ENCODE results near the gene ZNF865. TPM values are rescaled to one million over a fixed set of nuclear protein-coding genes. Genes with fewer than 3 reads are reported as not detected.

The ZNF865 gene
- total RNA-seq, 1 experiment from 2014 or later, result 16.2 TPM

DNA sequence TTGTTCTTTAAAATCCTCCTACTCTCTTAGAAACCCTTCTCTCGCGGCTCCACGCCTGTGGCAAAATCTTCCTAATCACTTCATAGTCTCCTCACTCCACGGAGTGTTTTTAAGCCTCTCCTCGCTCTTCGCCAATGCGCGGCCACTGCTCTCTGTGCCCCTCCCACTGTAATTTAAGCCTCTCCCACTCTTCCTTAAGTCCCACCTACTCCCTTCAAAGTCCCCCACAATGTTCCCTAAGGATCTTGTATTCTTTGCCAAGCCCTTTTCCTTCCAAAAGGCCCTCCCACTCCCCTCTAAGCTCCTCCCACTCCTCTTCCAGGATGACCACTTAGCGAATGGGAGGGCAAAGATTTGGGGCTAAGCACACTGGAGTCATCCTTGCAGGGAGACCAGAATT, 7.4 kb upstream of the ZNF865 start:
- intact Hi-C loops (cut with micrococcal nuclease), result no loop called here
- DNase-seq (ENCODE audit: low read depth, low spot score), result no peak
- Histone ChIP-seq H3K36me3 (ENCODE audit: control insufficient read depth in 1 of 2, insufficient read depth in 2 of 2, low read length in 2 of 2) (peaks cover 3 to 16% of the 10 kb centered on the region in 2 experiments), H3K4me3 (replicated peaks in 1 of 2; ENCODE audit: low read depth in 1 of 2, low read length in 2 of 2) (peak overlapping the region in 1 of 2 experiments; percentile 67; a peak in 3 of 4 replicates), H3K4me2 (ENCODE audit: low read length) (peak overlapping the region; percentile 96), H3K27ac (ENCODE audit: low read depth, low read length) (peak overlapping the region; percentile 40), H3K4me1 (ENCODE audit: control insufficient read depth in 1 of 2, insufficient read depth in 2 of 2, low read length in 2 of 2) (peaks cover 14 to 25% of the 10 kb centered on the region in 2 experiments; a peak in 3 of 4 replicates), H3K79me2 (ENCODE audit: insufficient read depth, low read length) (peaks cover 4% of the 10 kb centered on the region; the same call in 1 of the 2 replicates), H3K9ac (ENCODE audit: low read length) (no peak overlapping the region), H3K9me3 (ENCODE audit: control insufficient read depth in 1 of 2, insufficient read depth in 1 of 2, low read depth in 1 of 2, low read length in 2 of 2) (no peaks in the 10 kb centered on the region), H3K9me2 (ENCODE audit: insufficient read depth) (no peaks in the 10 kb centered on the region), H4K20me1 (ENCODE audit: insufficient read depth) (no peaks in the 10 kb centered on the region), H3K27me3 (ENCODE audit: insufficient read depth, low read length) (no peaks in the 10 kb centered on the region), H2AFZ (ENCODE audit: low read depth, low read length, poor library complexity, severe bottlenecking) (no peak overlapping the region)
- no peak for ATAC-seq
- POLR2A ChIA-PET, result interaction anchor here (0.6 kb wide), 1 partner anchor 26 kb away, joined by 7 read pairs; the partner anchor contains the start of gene ZNF784
- BruUV-seq (replicated peaks), result no TSS peak
- TF ChIP-seq SP1 (IDR thresholded peaks at IDR 0.05; ENCODE audit: low read depth) (no peak), POLR2AphosphoS5 (IDR thresholded peaks at IDR 0.05; ENCODE audit: low read depth, low read length) (no peak), CEBPB (IDR thresholded peaks at IDR 0.05; ENCODE audit: low read depth) (no peak)
- TF ChIP-seq, protein P1, sequence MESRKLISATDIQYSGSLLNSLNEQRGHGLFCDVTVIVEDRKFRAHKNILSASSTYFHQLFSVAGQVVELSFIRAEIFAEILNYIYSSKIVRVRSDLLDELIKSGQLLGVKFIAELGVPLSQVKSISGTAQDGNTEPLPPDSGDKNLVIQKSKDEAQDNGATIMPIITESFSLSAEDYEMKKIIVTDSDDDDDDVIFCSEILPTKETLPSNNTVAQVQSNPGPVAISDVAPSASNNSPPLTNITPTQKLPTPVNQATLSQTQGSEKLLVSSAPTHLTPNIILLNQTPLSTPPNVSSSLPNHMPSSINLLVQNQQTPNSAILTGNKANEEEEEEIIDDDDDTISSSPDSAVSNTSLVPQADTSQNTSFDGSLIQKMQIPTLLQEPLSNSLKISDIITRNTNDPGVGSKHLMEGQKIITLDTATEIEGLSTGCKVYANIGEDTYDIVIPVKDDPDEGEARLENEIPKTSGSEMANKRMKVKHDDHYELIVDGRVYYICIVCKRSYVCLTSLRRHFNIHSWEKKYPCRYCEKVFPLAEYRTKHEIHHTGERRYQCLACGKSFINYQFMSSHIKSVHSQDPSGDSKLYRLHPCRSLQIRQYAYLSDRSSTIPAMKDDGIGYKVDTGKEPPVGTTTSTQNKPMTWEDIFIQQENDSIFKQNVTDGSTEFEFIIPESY (IDR thresholded peaks at IDR 0.05; ENCODE audit: extremely low read depth, insufficient replicate concordance, low read length), result no peak
- TF ChIP-seq, protein P2, sequence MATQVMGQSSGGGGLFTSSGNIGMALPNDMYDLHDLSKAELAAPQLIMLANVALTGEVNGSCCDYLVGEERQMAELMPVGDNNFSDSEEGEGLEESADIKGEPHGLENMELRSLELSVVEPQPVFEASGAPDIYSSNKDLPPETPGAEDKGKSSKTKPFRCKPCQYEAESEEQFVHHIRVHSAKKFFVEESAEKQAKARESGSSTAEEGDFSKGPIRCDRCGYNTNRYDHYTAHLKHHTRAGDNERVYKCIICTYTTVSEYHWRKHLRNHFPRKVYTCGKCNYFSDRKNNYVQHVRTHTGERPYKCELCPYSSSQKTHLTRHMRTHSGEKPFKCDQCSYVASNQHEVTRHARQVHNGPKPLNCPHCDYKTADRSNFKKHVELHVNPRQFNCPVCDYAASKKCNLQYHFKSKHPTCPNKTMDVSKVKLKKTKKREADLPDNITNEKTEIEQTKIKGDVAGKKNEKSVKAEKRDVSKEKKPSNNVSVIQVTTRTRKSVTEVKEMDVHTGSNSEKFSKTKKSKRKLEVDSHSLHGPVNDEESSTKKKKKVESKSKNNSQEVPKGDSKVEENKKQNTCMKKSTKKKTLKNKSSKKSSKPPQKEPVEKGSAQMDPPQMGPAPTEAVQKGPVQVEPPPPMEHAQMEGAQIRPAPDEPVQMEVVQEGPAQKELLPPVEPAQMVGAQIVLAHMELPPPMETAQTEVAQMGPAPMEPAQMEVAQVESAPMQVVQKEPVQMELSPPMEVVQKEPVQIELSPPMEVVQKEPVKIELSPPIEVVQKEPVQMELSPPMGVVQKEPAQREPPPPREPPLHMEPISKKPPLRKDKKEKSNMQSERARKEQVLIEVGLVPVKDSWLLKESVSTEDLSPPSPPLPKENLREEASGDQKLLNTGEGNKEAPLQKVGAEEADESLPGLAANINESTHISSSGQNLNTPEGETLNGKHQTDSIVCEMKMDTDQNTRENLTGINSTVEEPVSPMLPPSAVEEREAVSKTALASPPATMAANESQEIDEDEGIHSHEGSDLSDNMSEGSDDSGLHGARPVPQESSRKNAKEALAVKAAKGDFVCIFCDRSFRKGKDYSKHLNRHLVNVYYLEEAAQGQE (IDR thresholded peaks at IDR 0.05; ENCODE audit: low read depth), result no peak
- CTCF ChIA-PET, result no interaction called here
- RAD21 ChIA-PET (ENCODE audit: low non-redundant PET in 1 of 2, low total read pairs in 2 of 2, uncharacterized antibody in 2 of 2, unreplicated experiment in 2 of 2), result no interaction called here
